Upper lobe of left lung (tissue), 4 donors: ENCODE data around the gene CDKN2A.

Source experiments
- POLR2A ChIP-seq, 4 donors: fragments of 450-650 bp; IDR thresholded peaks; one replicate each; pipeline ENCODE4 v1.5.1; 2016 to 2017; ENCODE audit warnings: antibody characterized with exemption in 4 of 4, mild to moderate bottlenecking in 2 of 4
- TF ChIP-seq, protein P1 (sequence below), 6 experiments: fragments of 450-650 bp in 4 of 6; fragments of 200-600 bp in 2 of 6; sonication (generic) in 2 of 6; IDR thresholded peaks; one replicate each; pipeline ENCODE4 v1.5.1; 2016 to 2019; ENCODE audit warnings: antibody characterized with exemption in 6 of 6

DNA sequence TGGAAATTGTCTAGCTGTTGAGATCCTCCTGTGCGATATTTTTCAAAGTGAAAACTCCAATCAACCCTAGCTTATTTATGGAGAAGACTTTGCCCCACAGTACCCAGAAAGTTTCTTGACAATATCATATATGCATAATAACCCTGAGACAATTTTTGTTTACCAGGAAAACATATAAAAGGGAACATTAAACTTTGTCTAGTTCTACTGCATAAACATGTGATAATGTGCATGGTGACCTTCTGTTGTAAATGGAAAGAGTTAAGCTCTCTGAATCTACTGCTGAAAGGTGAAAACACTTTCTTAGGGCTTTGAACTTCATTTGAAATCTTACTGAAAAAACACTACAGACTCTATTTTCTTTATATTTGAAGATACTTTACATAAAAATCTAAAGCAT, 47.2 kb upstream of the CDKN2A start:
- TF ChIP-seq, protein P1, sequence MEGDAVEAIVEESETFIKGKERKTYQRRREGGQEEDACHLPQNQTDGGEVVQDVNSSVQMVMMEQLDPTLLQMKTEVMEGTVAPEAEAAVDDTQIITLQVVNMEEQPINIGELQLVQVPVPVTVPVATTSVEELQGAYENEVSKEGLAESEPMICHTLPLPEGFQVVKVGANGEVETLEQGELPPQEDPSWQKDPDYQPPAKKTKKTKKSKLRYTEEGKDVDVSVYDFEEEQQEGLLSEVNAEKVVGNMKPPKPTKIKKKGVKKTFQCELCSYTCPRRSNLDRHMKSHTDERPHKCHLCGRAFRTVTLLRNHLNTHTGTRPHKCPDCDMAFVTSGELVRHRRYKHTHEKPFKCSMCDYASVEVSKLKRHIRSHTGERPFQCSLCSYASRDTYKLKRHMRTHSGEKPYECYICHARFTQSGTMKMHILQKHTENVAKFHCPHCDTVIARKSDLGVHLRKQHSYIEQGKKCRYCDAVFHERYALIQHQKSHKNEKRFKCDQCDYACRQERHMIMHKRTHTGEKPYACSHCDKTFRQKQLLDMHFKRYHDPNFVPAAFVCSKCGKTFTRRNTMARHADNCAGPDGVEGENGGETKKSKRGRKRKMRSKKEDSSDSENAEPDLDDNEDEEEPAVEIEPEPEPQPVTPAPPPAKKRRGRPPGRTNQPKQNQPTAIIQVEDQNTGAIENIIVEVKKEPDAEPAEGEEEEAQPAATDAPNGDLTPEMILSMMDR (IDR thresholded peaks at IDR 0.05), result no peak
- TF ChIP-seq POLR2A (IDR thresholded peaks at IDR 0.05), result no peak
